Measurements from ENCODE around the gene CFC1B.
"Not testable (repeated sequence)": the region's sequence is repeated elsewhere in the genome, so short reads cannot be mapped to it uniquely, and the experiment has no call there.

- not testable (repeated sequence) for TF ChIP-seq CTCF (conservative IDR thresholded peaks at IDR 0.05); ZFX (IDR thresholded peaks at IDR 0.05)
These were observed 28.5 kb downstream of the CFC1B start for GRCh38 chr2:130549475-130549874.
